ENCODE results near the gene TICAM1. TPM values are rescaled to one million over a fixed set of nuclear protein-coding genes. Genes with fewer than 3 reads are reported as not detected.
A peak's percentile ranks its signal among the peaks of the same experiment; 100 is the strongest.
"Not testable (repeated sequence)": the region's sequence is repeated elsewhere in the genome, so short reads cannot be mapped to it uniquely, and the experiment has no call there.

The TICAM1 gene
- polyA plus RNA-seq, 4 donors: 5.6 to 8.1 (median 6.6) TPM

DNA sequence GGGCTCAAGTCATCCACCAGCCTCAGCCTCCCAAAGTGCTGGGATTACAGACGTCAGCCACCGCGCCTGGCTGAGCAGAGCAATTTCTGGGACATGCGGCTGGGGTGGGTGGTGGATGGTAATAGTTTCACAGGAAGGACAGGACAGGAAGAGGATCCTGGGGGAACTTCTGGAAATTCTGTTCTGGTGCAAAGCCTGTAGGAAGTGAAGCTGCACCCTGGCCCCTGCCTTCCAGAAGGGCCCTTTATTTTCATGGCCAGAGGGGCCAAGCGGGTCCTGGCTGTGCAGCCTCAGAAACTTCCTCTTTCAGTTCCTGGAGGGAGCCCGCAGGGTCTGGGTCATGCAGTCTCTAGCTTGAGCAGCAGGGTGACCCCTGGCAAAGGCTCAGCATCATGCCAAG is 24.3 kb downstream of the TICAM1 start:
- no peak for DNase-seq (ENCODE audit: low read depth in 4 of 4, low spot score in 3 of 4)

DNA sequence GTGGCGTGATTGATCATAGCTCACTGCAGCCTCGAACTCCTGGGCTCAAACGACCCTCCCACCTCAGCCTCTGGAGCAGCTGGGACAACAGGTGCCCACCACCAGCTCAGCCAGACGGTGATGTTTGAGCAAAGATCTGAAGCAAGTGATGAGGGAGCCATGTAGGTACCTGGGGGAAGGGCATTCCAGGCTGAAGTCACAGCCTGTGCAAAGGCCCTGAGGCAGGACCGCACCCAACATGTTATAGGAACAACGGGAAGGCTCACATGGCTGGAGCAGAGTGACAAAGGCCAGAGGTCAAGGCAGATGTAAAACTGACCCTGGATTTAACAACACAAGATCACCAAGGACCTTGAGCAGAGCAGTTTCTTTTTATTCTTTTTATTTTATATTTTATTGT is 25.1 kb downstream of the TICAM1 start:
- no peak for DNase-seq (ENCODE audit: low read depth in 4 of 4, low spot score in 3 of 4)

DNA sequence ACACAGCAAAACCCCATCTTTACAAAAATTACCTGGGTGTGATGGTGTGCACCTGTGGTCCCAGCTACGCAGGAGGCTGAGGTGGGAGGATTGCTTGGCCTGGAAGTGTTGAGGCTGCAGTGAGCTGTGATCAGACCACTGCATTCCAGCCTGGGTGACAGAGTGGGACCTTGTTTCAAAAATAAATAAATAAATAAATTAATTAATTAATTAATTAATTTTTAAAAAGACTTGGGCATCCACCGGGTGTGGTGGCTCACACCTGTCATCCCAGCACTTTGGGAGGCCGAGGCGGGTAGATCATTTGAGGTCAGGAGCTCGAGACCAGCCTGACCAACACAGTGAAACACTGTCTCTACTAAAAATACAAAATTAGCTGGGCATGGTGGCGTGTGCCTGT is 26.4 kb downstream of the TICAM1 start:
- DNase-seq (ENCODE audit: low read depth in 4 of 4, low spot score in 3 of 4): not testable (repeated sequence)

DNA sequence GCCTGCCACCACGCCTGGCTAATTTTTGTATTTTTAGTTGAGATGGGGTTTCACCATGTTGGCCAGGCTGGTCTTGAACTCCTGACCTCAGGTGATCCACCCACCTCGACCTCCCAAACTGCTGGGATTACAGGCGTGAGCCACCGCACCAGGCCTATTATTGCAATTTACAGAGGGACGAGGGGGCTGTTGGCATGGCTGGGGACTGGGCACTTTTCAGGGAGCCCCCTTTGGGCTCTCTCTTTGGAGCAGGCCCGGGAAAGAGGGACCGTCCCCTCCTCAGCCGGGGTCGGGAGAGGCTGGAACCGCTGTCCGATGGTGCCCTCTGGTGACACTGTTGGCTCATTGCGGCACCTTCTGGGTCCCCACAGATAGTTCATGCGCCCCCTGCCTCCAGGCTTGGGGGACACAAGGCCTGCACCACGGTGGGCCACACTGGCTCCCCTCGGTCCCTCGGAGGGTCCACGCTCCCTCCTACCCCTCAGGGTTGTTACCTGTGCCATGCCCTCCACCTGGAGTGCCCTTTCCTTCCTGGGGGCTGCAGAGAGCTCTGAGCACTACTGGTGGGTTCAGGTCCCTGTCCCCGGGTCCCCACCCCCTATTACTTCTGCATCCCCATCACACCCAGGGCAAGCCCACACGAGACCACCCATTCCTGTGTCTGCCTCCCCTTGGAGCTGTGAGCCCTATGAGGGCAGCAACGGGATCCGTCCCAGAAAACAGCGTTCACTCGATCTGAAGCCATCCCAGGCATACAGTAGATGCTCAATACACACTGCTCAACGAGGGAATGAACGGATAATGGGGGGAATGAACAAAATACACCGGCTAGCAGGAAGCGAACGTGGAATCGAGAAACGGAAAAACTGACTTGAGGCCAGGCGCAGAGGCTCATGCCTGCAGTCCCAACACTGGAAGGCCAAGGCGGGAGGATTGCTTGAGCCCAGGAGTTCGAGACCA is 27.5 kb downstream of the TICAM1 start:
- DNase-seq (ENCODE audit: low read depth in 4 of 4, low spot score in 3 of 4): no peak

DNA sequence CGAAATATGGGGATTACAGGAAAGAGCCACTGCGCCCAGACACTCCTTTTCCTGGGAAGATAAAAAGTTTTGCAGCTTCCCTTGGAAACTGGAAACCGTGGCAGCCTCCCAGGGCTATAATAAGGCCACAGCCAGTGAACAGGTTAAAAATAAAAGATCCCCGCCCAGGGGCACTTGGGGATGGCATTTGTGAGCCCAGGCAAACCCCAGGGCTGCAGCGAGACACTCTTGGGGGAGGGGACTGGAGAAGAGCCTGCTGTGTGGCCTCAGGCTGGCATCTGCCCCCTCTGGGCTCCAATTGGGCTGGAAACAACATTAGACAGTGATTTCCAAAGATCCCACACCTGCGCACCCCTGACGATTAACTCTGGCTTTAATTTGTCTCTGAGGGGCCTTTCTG is 28.8 kb downstream of the TICAM1 start:
- DNase-seq (ENCODE audit: low read depth in 4 of 4, low spot score in 3 of 4): no peak

DNA sequence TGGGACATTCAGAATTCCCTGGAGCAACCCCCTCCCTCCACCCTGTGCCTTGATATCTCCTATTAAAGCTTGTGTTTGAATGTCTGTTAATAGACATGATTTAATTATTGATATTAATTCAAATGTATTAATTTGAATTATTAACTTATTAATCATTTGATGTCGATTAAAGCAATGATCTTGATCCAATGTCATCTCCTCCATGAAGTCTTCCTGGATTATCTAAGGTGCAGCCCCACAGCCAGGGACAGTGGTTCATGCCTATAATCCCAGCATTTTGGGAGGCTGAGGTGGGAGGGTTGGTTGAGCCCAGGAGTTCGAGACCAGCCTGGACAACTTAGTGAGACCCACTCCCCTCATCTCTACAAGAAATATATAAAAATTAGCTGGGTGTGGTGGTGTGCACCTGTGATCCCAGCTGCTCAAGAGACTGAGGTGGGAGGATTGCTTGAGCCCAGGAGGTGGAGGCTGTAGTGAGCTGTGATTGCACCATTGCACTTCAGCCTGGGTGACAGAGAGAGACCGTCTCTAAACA is 30.4 kb downstream of the TICAM1 start:
- DNase-seq (ENCODE audit: low read depth in 4 of 4, low spot score in 3 of 4): no peak

DNA sequence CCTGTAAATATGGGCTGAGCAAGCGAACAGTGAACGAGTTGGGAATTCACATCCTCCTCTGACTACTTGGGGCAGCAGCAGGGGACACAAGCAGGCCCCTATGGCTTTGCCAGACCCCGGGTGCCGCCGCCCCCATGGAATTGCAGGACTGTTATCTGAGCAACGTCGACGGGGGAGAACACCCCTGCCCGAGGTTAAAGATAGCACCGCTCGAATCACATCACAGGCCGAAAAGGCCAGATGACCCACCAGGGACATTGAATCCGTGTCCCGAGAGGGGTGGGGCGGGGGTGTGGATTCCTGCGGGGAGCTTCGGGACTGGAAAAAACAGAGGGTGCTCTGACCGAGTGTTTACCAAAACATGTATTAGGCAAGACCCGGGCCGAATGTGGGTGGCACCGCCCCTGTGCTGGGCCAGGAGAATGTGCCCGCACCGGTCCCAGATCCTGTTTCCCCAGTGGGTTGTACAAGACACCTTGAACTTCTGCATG is 30.9 kb downstream of the TICAM1 start:
- DNase-seq (ENCODE audit: low read depth in 4 of 4, low spot score in 3 of 4): no peak

DNA sequence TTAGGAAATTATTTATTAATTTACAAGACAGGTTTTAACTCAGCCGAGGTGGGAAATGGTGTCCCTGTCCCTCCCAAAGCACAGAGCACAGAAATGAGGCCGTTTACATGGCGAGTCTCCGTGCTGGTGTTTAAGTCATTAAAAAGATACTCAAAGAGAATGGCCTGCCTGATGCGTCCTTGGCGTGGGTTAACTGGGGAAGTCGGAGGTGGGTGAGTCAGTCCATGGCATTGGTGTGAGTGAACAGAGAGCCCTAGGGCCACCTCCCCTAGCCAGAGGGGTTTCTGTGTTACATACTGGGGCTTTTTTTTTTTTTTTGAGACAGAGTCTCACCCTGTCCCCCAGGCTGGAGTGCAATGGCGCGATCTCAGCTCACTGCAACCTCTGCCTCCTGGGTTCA is 36.1 kb downstream of the TICAM1 start:
- DNase-seq (ENCODE audit: low read depth in 4 of 4, low spot score in 3 of 4): no peak

DNA sequence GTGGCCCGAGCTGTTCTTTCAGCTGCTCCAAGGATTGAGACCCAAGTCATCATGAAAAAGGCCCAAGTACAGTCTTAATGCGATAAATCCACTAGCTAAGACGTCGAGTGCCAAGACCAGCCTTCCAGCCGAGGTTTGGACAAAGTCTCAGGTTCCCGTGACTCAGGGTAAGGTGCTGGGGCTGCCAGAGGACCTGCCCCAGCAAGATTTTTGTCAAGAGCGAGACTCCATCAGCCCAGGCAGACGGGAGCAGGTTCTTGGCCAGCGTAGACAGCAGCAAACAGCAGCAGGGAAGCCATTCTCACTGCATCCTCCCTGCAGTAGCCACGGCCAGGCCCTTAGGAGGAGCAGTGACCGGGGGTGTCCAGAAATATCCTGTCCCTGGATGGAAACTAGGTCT is 36.5 kb downstream of the TICAM1 start:
- no peak for DNase-seq (ENCODE audit: low read depth in 4 of 4, low spot score in 3 of 4)

DNA sequence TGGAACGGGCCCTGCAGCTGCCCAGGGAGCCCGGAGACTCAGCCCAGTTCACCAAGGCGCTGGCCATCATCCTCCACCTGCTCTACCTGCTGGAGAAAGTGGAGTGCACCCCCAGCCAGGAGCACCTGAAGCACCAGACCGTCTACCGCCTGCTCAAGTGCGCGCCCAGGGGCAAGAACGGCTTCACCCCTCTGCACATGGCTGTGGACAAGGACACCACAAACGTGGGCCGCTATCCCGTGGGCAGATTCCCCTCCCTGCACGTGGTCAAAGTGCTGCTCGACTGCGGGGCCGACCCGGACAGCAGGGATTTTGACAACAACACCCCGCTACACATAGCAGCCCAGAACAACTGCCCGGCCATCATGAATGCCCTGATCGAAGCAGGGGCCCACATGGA is 38.2 kb downstream of the TICAM1 start:
- DNase-seq (ENCODE audit: low read depth in 4 of 4, low spot score in 3 of 4): not testable (repeated sequence)

DNA sequence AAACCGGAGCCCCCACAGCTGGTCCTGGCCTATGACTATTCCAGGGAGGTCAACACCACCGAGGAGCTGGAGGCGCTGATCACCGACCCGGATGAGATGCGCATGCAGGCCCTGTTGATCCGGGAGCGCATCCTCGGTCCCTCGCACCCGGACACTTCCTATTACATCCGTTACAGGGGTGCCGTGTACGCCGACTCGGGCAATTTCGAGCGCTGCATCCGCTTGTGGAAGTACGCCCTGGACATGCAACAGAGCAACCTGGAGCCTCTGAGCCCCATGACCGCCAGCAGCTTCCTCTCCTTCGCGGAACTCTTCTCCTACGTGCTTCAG is 38.7 kb downstream of the TICAM1 start:
- not testable (repeated sequence) for DNase-seq (ENCODE audit: low read depth in 4 of 4, low spot score in 3 of 4)

DNA sequence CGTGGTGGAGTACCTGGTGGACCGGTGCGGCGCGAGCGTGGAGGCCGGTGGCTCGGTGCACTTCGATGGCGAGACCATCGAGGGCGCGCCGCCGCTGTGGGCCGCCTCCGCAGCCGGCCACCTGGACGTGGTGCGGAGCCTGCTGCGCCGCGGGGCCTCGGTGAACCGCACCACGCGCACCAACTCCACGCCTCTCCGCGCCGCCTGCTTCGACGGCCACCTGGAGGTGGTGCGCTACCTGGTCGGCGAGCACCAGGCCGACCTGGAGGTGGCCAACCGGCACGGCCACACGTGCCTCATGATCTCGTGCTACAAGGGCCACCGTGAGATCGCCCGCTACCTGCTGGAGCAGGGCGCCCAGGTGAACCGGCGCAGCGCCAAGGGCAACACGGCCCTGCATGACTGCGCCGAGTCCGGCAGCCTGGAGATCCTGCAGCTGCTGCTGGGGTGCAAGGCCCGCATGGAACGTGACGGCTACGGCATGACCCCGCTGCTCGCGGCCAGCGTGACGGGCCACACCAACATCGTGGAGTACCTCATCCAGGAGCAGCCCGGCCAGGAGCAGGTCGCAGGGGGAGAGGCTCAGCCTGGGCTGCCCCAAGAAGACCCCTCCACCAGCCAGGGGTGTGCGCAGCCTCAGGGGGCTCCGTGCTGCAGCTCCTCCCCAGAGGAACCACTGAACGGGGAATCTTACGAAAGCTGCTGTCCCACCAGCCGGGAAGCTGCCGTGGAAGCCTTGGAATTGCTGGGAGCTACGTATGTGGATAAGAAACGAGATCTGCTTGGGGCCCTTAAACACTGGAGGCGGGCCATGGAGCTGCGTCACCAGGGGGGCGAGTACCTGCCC is 39.3 kb downstream of the TICAM1 start:
- not testable (repeated sequence) for DNase-seq (ENCODE audit: low read depth in 4 of 4, low spot score in 3 of 4)

DNA sequence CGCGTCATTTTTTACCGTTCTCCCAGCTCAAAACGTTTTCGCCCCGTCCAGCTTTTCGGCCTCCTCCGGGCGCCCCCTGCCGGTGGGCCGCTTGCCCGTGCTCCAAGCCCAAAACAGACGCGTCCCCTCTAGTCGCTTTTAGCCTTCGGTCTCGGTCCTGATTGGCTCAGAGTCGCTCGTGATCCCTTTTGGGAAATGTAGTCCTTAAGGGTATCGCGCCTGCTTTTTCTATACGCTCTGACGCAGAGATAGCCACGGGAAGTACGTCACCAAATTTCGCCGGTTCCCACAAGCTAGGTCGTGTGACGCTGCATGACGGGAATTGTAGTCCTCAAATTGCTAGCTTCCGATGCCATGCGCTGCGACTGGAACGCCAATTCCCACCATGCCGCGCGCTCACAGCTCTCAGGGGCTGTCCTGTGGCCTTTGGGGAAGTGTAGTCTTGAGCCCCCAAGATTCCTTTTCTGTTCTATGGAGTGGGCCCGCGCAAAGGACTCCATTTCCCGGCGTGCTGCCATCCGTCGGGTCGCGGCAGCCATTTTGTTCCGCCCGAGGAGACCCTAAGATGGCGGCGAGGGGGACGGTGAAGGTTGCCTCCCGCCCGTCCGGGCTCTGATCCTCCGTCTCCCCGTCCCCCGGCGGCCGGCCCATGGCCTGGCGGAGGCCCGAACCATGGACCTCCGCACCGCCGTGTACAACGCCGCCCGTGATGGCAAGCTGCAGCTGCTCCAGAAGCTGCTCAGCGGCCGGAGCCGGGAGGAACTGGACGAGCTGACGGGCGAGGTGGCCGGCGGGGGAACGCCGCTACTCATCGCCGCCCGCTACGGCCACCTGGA is 40.1 kb downstream of the TICAM1 start, which contains the start of gene FEM1A:
Gene FEM1A, plus strand, starts transcription at position 552 of the 836 bp plus-strand sequence. Its CDS starts 121 bp downstream, at position 673.
- peak; percentile 100 for DNase-seq (ENCODE audit: low read depth in 4 of 4, low spot score in 3 of 4)

DNA sequence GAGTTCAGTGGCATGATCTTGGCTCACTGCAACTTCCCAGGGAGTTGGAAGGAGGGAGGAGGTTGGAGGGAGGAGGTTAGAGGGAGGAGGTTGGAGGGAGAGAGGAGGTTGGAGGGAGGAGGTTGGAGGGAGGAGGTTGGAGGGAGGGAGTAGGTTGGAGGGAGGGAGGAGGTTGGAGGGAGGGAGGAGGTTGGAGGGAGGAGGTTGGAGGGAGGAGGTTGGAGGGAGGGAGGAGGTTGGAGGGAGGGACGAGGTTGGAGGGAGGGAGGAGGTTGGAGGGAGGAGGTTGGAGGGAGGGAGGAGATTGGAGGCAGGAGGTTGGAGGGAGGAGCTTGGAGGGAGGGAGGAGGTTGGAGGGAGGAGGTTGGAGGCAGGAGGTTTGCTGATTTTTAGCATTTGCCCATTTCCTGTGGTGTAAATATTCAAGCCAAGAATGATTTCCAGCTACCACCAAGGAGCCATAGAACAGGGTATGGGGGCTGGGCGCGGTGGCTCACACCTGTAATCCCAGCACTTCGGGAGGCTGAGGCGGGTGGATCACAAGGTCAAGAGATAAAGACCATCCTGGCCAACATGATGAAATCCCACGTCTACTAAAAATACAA is 45.0 kb downstream of the TICAM1 start:
- not testable (repeated sequence) for DNase-seq (ENCODE audit: low read depth in 4 of 4, low spot score in 3 of 4)

DNA sequence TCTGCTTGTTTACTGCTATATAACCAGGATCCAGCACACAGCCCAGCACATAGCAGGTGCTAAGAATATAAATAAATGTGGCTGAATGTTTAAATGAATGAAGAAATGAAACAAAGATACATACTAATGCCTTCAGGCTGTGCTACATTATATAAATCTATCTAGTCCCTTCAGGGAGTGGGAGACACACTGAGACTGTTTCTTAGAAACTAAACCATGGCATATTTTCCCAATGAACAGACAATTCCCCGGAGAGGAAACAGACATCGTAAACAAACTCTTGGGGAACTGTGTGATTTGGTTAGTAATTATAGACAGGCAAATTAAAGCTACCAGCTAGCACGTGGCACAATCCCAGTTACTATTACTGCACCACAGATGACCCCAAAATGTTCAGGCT is 49.7 kb downstream of the TICAM1 start:
- no peak for DNase-seq (ENCODE audit: low read depth in 4 of 4, low spot score in 3 of 4)

DNA sequence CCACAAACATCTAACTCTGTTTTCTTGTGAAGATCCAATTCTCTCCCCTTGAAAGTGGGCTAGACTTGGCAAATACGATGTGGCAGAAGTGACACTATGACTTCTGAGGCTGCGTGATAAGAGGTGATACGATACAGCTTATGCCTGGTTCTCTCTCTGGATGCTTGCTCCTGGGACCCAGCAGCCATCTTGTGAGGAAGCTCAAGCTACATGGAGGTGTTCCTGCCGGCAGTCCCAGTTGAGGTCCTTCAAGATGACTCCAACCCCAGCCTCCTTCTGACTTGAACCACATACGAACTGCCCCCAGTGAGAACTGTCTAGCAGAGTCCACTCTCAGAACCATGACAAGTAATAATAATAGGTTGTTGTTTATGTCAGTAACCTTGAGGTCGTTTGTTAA is 50.7 kb downstream of the TICAM1 start:
- no peak for DNase-seq (ENCODE audit: low read depth in 4 of 4, low spot score in 3 of 4)

DNA sequence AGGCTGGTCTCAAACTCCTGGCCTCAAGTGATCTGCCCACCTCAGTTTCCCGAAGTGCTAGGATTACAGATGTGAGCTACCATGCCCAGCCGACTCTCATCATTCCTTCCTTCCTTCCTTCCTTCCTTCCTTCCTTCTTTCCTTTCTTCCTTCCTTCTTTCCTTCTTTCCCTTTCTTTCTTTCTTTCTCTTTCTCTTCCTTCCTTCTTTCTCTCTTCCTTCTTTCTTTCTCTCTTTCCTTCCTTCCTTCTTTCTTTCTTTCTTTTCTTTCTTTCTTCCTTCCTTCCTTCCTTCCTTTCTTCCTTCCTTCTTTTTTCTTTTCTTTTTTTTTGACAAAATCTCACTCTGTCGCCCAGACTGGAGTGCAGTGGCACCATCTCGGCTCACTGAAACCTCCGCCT is 53.4 kb downstream of the TICAM1 start:
- not testable (repeated sequence) for DNase-seq (ENCODE audit: low read depth in 4 of 4, low spot score in 3 of 4)

DNA sequence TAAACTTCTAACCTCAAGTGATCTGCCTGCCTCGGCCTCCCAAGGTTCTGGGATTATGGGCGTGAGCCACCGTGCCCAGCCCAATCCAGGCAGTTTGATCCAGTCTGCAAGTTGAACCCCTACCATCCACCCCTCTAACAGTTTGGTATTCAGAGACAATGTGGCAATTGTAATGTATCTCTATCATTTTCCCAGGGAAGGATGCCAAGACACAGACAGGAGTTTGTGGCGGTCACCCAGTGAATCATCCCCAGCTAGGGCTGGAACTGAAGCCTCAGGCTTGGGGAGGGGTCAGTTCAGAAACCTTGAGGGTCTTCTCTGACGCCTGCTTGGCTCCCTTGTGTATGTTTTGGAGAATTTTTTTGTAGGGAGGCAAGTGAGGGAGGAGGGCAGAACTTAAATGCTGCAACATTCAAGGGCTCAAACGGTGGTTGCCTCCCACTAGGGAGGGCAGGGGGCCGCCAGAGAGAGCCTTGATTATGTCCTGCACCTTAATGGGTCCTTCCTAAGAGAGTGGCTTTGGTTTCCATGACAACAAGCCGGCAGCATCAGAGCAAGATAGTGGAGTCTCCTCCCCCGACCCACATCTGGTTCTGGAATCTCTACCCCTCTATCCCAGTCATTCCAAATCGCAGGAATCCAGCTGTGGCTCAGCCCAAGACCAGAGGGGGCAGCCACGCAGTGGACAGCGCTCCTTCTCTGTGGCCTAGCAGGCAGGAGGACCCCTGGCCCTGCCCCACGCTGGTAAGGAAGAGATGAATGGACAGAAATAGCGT is 54.9 kb downstream of the TICAM1 start:
- no peak for DNase-seq (ENCODE audit: low read depth in 4 of 4, low spot score in 3 of 4)

DNA sequence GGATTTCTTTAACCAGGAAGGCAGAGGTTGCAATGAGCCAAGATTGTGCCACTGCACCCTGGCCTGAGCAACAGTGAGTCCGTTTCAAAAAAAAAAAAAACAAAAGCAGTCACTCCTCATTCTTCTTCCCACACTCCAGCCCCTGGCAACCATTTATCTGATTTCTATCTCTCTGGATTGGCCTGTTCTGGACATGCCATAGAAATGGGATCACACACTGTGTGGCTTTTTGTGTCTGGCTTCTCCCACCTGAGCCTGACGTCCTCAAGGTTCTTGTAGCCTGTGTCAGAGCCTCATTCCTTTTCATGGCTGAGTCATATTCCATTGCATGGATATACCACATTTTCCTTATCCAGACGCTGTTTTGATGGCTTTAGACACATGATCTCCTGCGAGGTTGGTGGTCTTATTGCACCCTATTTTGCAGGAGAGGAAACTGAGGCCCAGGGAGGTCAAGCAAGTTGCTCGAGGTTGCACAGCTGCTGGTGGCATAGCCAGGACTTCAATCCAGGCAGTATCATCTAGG is 55.8 kb downstream of the TICAM1 start:
- DNase-seq (ENCODE audit: low read depth in 4 of 4, low spot score in 3 of 4): no peak
